HG02588 (cell line): Measurements from ENCODE around the gene GGNBP2.
A peak's percentile ranks its signal among the peaks of the same experiment; 100 is the strongest.

Experiments
- ATAC-seq: cut with Tn5 transposase; IDR thresholded peaks from one replicate; pipeline ENCODE4 v1.9.1; 2021; ENCODE audit warnings: mild to moderate bottlenecking, moderate library complexity; ENCODE audit not compliant: unreplicated experiment

The GGNBP2 gene

GRCh38 chr17:36550491-36551417 lies 6.0 kb downstream of the GGNBP2 start:
- ATAC-seq, result no peak

GRCh38 chr17:36553459-36553858 lies 8.7 kb downstream of the GGNBP2 start:
- ATAC-seq, result no peak

- ATAC-seq, result no peak
These were observed 21.4 kb downstream of the GGNBP2 start for GRCh38 chr17:36566081-36566480.

- no peak for ATAC-seq
These were observed 30.3 kb downstream of the GGNBP2 start for GRCh38 chr17:36575028-36575427.

- no peak for ATAC-seq
These were observed 32.1 kb downstream of the GGNBP2 start for GRCh38 chr17:36576793-36577192.

GRCh38 chr17:36578671-36579070 lies 34.0 kb downstream of the GGNBP2 start:
- ATAC-seq, result no peak

GRCh38 chr17:36583787-36584186 lies 39.1 kb downstream of the GGNBP2 start:
- ATAC-seq, result no peak

GRCh38 chr17:36586138-36586537 lies 41.4 kb downstream of the GGNBP2 start:
- no peak for ATAC-seq

GRCh38 chr17:36590082-36590481 lies 45.4 kb downstream of the GGNBP2 start:
- ATAC-seq, result no peak

GRCh38 chr17:36591434-36592315 lies 47.0 kb downstream of the GGNBP2 start, which contains the start of gene DHRS11:
TSS of gene DHRS11 (plus strand) at chr17:36591879. CDS start at chr17:36592010, 131 bp downstream.
- peak; percentile 86 for ATAC-seq

- ATAC-seq, result no peak
These were observed 47.6 kb downstream of the GGNBP2 start for GRCh38 chr17:36592316-36592715.

- no peak for ATAC-seq
These were observed 48.1 kb downstream of the GGNBP2 start for GRCh38 chr17:36592716-36593321.

- ATAC-seq, result no peak
These were observed 49.1 kb downstream of the GGNBP2 start for GRCh38 chr17:36593656-36594316.

GRCh38 chr17:36594626-36595401 lies 50.1 kb downstream of the GGNBP2 start:
- no peak for ATAC-seq

GRCh38 chr17:36597226-36597625 lies 52.5 kb downstream of the GGNBP2 start:
- no peak for ATAC-seq

- no peak for ATAC-seq
These were observed 53.4 kb downstream of the GGNBP2 start for GRCh38 chr17:36597866-36598777.

- ATAC-seq, result no peak
These were observed 54.3 kb downstream of the GGNBP2 start for GRCh38 chr17:36598951-36599401.

GRCh38 chr17:36599546-36600250 lies 55.0 kb downstream of the GGNBP2 start:
- no peak for ATAC-seq
